ENCODE data around the gene ELMO1. TPM values are rescaled to one million over a fixed set of nuclear protein-coding genes. Genes with fewer than 3 reads are reported as not detected.

The ELMO1 gene
- total and polyA plus RNA-seq, 11 donors = 6.9 to 38.6 (median 14.7) TPM

DNA sequence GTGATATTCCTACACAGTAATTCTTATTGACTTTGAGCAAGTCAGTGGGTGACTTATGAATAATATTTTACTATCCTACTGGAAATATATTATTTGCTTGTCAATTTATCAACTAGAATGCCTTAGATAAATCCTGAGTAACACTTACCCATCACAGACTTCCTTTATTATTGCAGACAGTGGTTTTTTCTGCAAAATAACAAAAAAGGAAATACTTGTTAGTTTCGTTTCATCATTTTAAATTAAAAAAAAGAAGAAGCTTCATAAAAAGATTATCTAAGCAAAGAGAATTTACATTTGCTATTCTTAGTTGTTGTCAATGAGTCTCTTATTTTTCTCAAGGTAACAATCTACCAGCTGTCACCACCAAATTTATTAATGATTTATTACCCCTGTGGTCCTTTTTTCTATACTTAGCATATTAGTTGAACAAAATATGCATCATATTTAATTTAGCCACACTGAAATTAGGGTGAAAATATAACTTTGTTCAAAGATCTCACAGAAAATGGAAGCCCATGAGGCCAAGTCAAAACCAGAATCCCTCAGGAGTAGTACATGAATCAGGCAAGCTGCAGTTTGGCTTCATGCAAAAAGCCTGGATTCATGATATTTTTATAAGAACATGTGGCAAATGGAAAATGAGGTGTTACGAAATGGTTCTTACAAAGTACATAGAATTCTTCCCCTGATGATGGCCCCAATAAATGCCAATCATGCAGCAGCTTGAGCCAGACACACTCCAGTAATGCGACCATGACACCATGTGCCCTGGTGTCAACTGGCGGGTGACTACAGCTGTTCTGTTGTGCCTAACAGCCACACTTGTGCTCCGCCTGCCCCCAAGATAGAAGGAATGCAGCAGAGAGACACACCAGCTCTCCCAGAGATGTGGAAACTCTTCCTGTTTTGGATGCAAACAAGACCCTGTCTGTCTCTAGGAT, 132.6 kb downstream of the ELMO1 start:
- Histone ChIP-seq H3K4me1 (peaks cover 0 to 57% (median 0%) of the 10 kb centered on the region in 12 donors), H3K27me3 (no peaks in the 10 kb centered on the region), H3K27ac (peak overlapping the region in 1 of 12 donors; percentile 74), H3K4me3 (no peak overlapping the region), H3K36me3 (peaks cover 0 to 13% (median 0%) of the 10 kb centered on the region in 9 donors), H3K9me3 (no peaks in the 10 kb centered on the region)
- intact Hi-C loops (cut with DNase I) = no loop called here
- no peak for TF ChIP-seq POLR2A (IDR thresholded peaks at IDR 0.05)
- TF ChIP-seq, protein P1, sequence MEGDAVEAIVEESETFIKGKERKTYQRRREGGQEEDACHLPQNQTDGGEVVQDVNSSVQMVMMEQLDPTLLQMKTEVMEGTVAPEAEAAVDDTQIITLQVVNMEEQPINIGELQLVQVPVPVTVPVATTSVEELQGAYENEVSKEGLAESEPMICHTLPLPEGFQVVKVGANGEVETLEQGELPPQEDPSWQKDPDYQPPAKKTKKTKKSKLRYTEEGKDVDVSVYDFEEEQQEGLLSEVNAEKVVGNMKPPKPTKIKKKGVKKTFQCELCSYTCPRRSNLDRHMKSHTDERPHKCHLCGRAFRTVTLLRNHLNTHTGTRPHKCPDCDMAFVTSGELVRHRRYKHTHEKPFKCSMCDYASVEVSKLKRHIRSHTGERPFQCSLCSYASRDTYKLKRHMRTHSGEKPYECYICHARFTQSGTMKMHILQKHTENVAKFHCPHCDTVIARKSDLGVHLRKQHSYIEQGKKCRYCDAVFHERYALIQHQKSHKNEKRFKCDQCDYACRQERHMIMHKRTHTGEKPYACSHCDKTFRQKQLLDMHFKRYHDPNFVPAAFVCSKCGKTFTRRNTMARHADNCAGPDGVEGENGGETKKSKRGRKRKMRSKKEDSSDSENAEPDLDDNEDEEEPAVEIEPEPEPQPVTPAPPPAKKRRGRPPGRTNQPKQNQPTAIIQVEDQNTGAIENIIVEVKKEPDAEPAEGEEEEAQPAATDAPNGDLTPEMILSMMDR (IDR thresholded peaks at IDR 0.05) = no peak
- ATAC-seq (peak in 3 of 4 donors; percentile 22 to 72 (median 47)), DNase-seq (no peak)
- 80 to 84% (median 81%) methylated on average over 5 of the region's 5 CpGs for WGBS, 4 donors

DNA sequence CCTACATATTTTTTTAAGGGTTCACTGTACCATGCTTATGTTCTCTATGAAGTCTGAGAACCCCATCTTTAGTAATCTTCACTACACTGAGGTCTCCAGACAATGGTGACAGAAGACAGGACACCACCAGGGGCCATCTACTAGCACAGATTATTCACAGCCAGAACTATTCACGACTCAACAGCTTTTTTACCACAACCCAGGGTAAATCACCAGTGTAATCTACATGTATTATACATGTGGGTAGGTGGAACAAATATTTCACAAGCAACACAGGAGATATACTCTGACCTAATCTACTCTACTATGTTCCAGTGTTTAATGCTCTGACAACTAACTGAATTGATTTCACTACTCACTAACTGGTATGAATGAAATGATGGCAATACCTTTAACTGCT, 136.1 kb downstream of the ELMO1 start:
- WGBS, 4 donors = 83 to 100% (median 86%) methylated on average over 1 of the region's 1 CpG
- TF ChIP-seq POLR2A (IDR thresholded peaks at IDR 0.05) = no peak
- TF ChIP-seq, protein P1 (IDR thresholded peaks at IDR 0.05) = no peak
- Histone ChIP-seq H3K36me3 (peaks cover 0 to 17% (median 0%) of the 10 kb centered on the region in 9 donors), H3K27ac (no peak overlapping the region), H3K4me3 (no peak overlapping the region), H3K27me3 (no peaks in the 10 kb centered on the region), H3K4me1 (peaks cover 0 to 53% (median 0%) of the 10 kb centered on the region in 12 donors), H3K9me3 (no peaks in the 10 kb centered on the region)
- DNase-seq = no peak
- intact Hi-C loops (cut with DNase I) = no loop called here
- ATAC-seq = no peak

DNA sequence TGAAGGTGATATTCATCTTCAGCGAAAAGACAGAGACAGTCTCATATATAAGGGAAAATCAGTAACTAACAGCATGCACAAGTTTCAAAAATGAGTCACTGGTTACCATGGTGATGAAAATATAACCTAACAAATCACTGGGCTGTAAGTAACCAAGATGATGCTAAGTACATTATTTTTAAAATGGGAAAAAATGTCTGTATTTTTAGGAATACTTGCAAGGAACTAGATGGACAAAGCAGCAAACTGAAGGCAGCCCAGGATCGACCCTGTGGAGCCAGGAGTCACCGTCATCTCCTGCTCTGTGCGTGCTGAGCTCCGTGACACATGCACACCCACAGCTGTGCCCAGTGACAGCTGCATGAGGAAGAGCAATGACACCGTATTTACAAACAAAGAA, 137.3 kb downstream of the ELMO1 start:
- H3K4me1 ChIP-seq = peaks cover 0 to 46% (median 0%) of the 10 kb centered on the region in 12 donors
- H3K27ac ChIP-seq = no peak overlapping the region
- 58 to 82% (median 76%) methylated on average over 6 of the region's 6 CpGs for WGBS, 4 donors
- no peaks in the 10 kb centered on the region for H3K9me3 ChIP-seq
- intact Hi-C loops (cut with DNase I) = no loop called here
- H3K4me3 ChIP-seq = no peak overlapping the region
- no peak for TF ChIP-seq POLR2A (IDR thresholded peaks at IDR 0.05)
- TF ChIP-seq, protein P1 (IDR thresholded peaks at IDR 0.05) = no peak
- no peaks in the 10 kb centered on the region for H3K27me3 ChIP-seq
- H3K36me3 ChIP-seq = peaks cover 0 to 17% (median 0%) of the 10 kb centered on the region in 9 donors
- peak in 3 of 4 donors; percentile 28 to 57 (median 49) for ATAC-seq
- peak in 1 of 5 donors; percentile 43 for DNase-seq

DNA sequence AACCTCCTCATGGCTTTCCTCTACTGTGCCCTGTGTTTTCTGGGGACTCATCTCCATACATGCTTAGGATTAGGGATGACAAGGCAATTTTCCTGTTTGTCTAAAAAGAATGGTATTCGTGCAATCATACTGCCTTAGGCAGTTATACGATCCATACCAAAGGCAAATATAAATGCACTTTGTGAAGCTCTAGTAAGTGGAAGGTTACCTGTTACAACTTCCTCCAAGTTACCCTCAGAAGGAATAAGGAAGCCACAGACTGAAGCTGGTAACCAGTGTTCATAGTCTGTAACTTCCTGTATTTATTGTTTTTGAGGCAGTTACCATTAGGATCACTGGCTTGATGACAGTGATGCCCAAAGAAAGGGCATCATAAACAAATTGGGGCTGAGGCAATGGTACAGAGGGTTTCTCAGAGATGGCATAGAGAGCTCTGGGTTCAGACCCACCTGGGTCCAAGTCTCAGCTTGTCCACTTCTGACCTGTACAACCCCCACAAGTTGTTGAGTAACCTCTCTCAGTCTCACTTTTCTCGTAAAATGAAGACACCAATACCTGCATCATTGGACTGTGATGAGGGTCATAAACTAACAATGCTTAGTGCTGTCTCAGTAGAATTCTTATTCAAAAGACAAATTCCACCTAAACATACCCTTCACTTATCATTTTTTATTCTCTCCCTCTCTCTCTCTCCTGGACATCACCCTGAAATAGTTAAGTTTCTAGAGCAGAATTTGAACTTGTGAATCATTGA, 138.2 kb downstream of the ELMO1 start:
- intact Hi-C loops (cut with DNase I) = no loop called here
- Histone ChIP-seq H3K4me1 (peaks cover 0 to 37% (median 0%) of the 10 kb centered on the region in 12 donors), H3K9me3 (no peaks in the 10 kb centered on the region), H3K36me3 (peaks cover 0 to 17% (median 0%) of the 10 kb centered on the region in 9 donors), H3K27ac (peak overlapping the region in 1 of 12 donors; percentile 53), H3K4me3 (no peak overlapping the region), H3K27me3 (no peaks in the 10 kb centered on the region)
- peak in 2 of 4 donors; percentile 36 to 56 for ATAC-seq
- DNase-seq = no peak
- TF ChIP-seq POLR2A (IDR thresholded peaks at IDR 0.05) = no peak
- TF ChIP-seq, protein P1 (IDR thresholded peaks at IDR 0.05) = no peak
- WGBS, 4 donors = 78 to 100% (median 90%) methylated on average over 3 of the region's 3 CpGs

All from heart left ventricle (tissue), 16 donors.